Natural killer cell treated with Interleukin-12 subunit alpha and Interleukin-12 subunit beta and Interleukin-15 and Interleukin-18, amount 100 ng/mL, for 72 hours (primary cell): ENCODE results near the gene DRC7. TPM values are rescaled to one million over a fixed set of nuclear protein-coding genes. Genes with fewer than 3 reads are reported as not detected.
"Not testable (repeated sequence)": the region's sequence is repeated elsewhere in the genome, so short reads cannot be mapped to it uniquely, and the experiment has no call there.

Source experiments
- ATAC-seq, 2 donors: fragments of 150-1000 bp; cut with Tn5 transposase in 1 of 2; sonication (Bioruptor Pico), chemical (Tn5 transposase) in 1 of 2; 2 replicates each; pipeline ENCODE4 v1.10.0; 2021
- DNase-seq: peaks from one replicate; pipeline ENCODE4 v3.0.0; 2022; ENCODE audit warnings: low spot score
- H3K27ac Mint-ChIP-seq, 2 donors: 1 replicate in 1 of 2; 2 replicates in 1 of 2; pipeline ENCODE4 v1.8.0; 2022; ENCODE audit warnings: mixed read lengths in 2 of 2, mild to moderate bottlenecking in 1 of 2, moderate library complexity in 1 of 2
- H3K27me3 Mint-ChIP-seq, 2 donors: 1 replicate in 1 of 2; 2 replicates in 1 of 2; pipeline ENCODE4 v1.8.0; 2022; ENCODE audit warnings: mixed read lengths in 2 of 2
- H3K36me3 Mint-ChIP-seq: one replicate; pipeline ENCODE4 v1.8.0; 2022; ENCODE audit warnings: mixed read lengths
- H3K4me1 Mint-ChIP-seq, 2 donors: 1 replicate in 1 of 2; 2 replicates in 1 of 2; pipeline ENCODE4 v1.8.0; 2022; ENCODE audit warnings: low read depth in 2 of 2, mixed read lengths in 2 of 2, mild to moderate bottlenecking in 1 of 2
- H3K4me3 Mint-ChIP-seq: one replicate; pipeline ENCODE4 v1.8.0; 2022; ENCODE audit warnings: mixed read lengths
- H3K9me3 Mint-ChIP-seq: 2 replicates; pipeline ENCODE4 v1.8.0; 2022; ENCODE audit warnings: mixed read lengths
- total RNA-seq, 2 donors: library from RNA; stranded (reverse); gene quantifications; one replicate each; pipeline ENCODE4 v1.2.3, GENCODE V29; 2022

The DRC7 gene
- total RNA-seq, 2 donors from 2014 or later, result not detected

- Mint-ChIP-seq H3K27me3 (no peaks in the 10 kb centered on the region), H3K27ac (peak overlapping the region; percentile 64 to 94), H3K9me3 (no peaks in the 10 kb centered on the region), H3K4me3 (no peak overlapping the region), H3K36me3 (no peaks in the 10 kb centered on the region), H3K4me1 (peaks cover 29 to 44% of the 10 kb centered on the region in 2 donors)
- ATAC-seq, result no peak
- no peak for DNase-seq
These were observed 30.0 kb upstream of the DRC7 start for GRCh38 chr16:57664662-57665025.

- DNase-seq (no peak), ATAC-seq (no peak)
- H3K27me3 Mint-ChIP-seq, result no peaks in the 10 kb centered on the region
- H3K4me1 Mint-ChIP-seq, result peaks cover 30 to 46% of the 10 kb centered on the region in 2 donors
- no peaks in the 10 kb centered on the region for H3K9me3 Mint-ChIP-seq
- no peaks in the 10 kb centered on the region for H3K36me3 Mint-ChIP-seq
- H3K27ac Mint-ChIP-seq, result peak overlapping the region in 1 of 2 donors; percentile 94
- no peak overlapping the region for H3K4me3 Mint-ChIP-seq
These were observed 29.1 kb upstream of the DRC7 start for GRCh38 chr16:57665541-57665940.

- Mint-ChIP-seq H3K4me1 (peaks cover 33 to 50% of the 10 kb centered on the region in 2 donors), H3K27ac (no peak overlapping the region), H3K4me3 (no peak overlapping the region), H3K9me3 (no peaks in the 10 kb centered on the region), H3K27me3 (no peaks in the 10 kb centered on the region), H3K36me3 (no peaks in the 10 kb centered on the region)
- DNase-seq, result no peak
- ATAC-seq, result no peak
These were observed 28.1 kb upstream of the DRC7 start for GRCh38 chr16:57666353-57667047.

GRCh38 chr16:57667048-57667525 is 27.5 kb upstream of the DRC7 start:
- H3K36me3 Mint-ChIP-seq, result no peaks in the 10 kb centered on the region
- peak in 1 of 2 donors; percentile 0 for ATAC-seq
- peak overlapping the region; percentile 55 for H3K4me3 Mint-ChIP-seq
- H3K9me3 Mint-ChIP-seq, result no peaks in the 10 kb centered on the region
- peak overlapping the region; percentile 71 to 84 for H3K27ac Mint-ChIP-seq
- no peak for DNase-seq
- H3K4me1 Mint-ChIP-seq, result peaks cover 33 to 46% of the 10 kb centered on the region in 2 donors
- no peaks in the 10 kb centered on the region for H3K27me3 Mint-ChIP-seq

- peak; percentile 89 to 94 for ATAC-seq
- peaks cover 33 to 41% of the 10 kb centered on the region in 2 donors for H3K4me1 Mint-ChIP-seq
- peak overlapping the region; percentile 71 to 84 for H3K27ac Mint-ChIP-seq
- H3K27me3 Mint-ChIP-seq, result no peaks in the 10 kb centered on the region
- no peaks in the 10 kb centered on the region for H3K36me3 Mint-ChIP-seq
- H3K4me3 Mint-ChIP-seq, result peak overlapping the region; percentile 77
- no peaks in the 10 kb centered on the region for H3K9me3 Mint-ChIP-seq
- DNase-seq, result peak; percentile 90
These were observed 26.9 kb upstream of the DRC7 start for GRCh38 chr16:57667526-57668262.

GRCh38 chr16:57668263-57668571 is 26.4 kb upstream of the DRC7 start, which contains the start of gene ADGRG3:
TSS of gene ADGRG3 (plus strand) at chr16:57668306. CDS start at chr16:57668348, 42 bp downstream.
- H3K9me3 Mint-ChIP-seq, result no peaks in the 10 kb centered on the region
- H3K27me3 Mint-ChIP-seq, result no peaks in the 10 kb centered on the region
- no peaks in the 10 kb centered on the region for H3K36me3 Mint-ChIP-seq
- H3K4me3 Mint-ChIP-seq, result peak within 1 kb of the TSS; percentile 77
- peak within 1 kb of the TSS; percentile 85 to 96 for H3K27ac Mint-ChIP-seq
- DNase-seq, result no peak
- peaks cover 34 to 41% of the 10 kb centered on the region in 2 donors for H3K4me1 Mint-ChIP-seq
- no peak for ATAC-seq

GRCh38 chr16:57668630-57669475 is 25.8 kb upstream of the DRC7 start:
- Mint-ChIP-seq H3K36me3 (no peaks in the 10 kb centered on the region), H3K9me3 (no peaks in the 10 kb centered on the region), H3K27me3 (no peaks in the 10 kb centered on the region), H3K4me1 (peaks cover 40 to 45% of the 10 kb centered on the region in 2 donors), H3K27ac (peak overlapping the region; percentile 85 to 96), H3K4me3 (peak overlapping the region; percentile 77)
- ATAC-seq (no peak), DNase-seq (no peak)

GRCh38 chr16:57669476-57670162 is 25.0 kb upstream of the DRC7 start:
- peak overlapping the region; percentile 77 for H3K4me3 Mint-ChIP-seq
- H3K4me1 Mint-ChIP-seq, result peaks cover 39 to 42% of the 10 kb centered on the region in 2 donors
- no peaks in the 10 kb centered on the region for H3K36me3 Mint-ChIP-seq
- DNase-seq (no peak), ATAC-seq (peak; percentile 46 to 48)
- H3K9me3 Mint-ChIP-seq, result no peaks in the 10 kb centered on the region
- peak overlapping the region; percentile 85 to 96 for H3K27ac Mint-ChIP-seq
- H3K27me3 Mint-ChIP-seq, result no peaks in the 10 kb centered on the region

- Mint-ChIP-seq H3K9me3 (no peaks in the 10 kb centered on the region), H3K4me1 (peaks cover 33 to 36% of the 10 kb centered on the region in 2 donors), H3K27ac (peak overlapping the region; percentile 85 to 96), H3K4me3 (peak overlapping the region; percentile 12), H3K36me3 (no peaks in the 10 kb centered on the region), H3K27me3 (no peaks in the 10 kb centered on the region)
- no peak for ATAC-seq
- DNase-seq, result no peak
These were observed 24.4 kb upstream of the DRC7 start for GRCh38 chr16:57670196-57670595.

GRCh38 chr16:57671451-57671850 is 23.2 kb upstream of the DRC7 start:
- Mint-ChIP-seq H3K4me1 (peaks cover 36 to 41% of the 10 kb centered on the region in 2 donors), H3K27ac (peak overlapping the region in 1 of 2 donors; percentile 96)
- H3K36me3 Mint-ChIP-seq, ATAC-seq, H3K4me3 Mint-ChIP-seq, H3K9me3 Mint-ChIP-seq, DNase-seq, H3K27me3 Mint-ChIP-seq: not testable (repeated sequence)

GRCh38 chr16:57672416-57672815 is 22.2 kb upstream of the DRC7 start:
- Mint-ChIP-seq H3K27me3 (no peaks in the 10 kb centered on the region), H3K27ac (no peak overlapping the region), H3K4me3 (no peak overlapping the region), H3K36me3 (no peaks in the 10 kb centered on the region), H3K4me1 (peaks cover 39 to 42% of the 10 kb centered on the region in 2 donors), H3K9me3 (no peaks in the 10 kb centered on the region)
- ATAC-seq (no peak), DNase-seq (no peak)

GRCh38 chr16:57672824-57673223 is 21.8 kb upstream of the DRC7 start:
- H3K4me1 Mint-ChIP-seq, result peaks cover 39 to 42% of the 10 kb centered on the region in 2 donors
- no peak overlapping the region for H3K4me3 Mint-ChIP-seq
- H3K27me3 Mint-ChIP-seq, result no peaks in the 10 kb centered on the region
- H3K27ac Mint-ChIP-seq, result no peak overlapping the region
- no peaks in the 10 kb centered on the region for H3K9me3 Mint-ChIP-seq
- DNase-seq, result no peak
- no peak for ATAC-seq
- H3K36me3 Mint-ChIP-seq, result no peaks in the 10 kb centered on the region
